LHCN-M2 (cell line): ENCODE data around the gene TMEM62. TPM values are rescaled to one million over a fixed set of nuclear protein-coding genes. Genes with fewer than 3 reads are reported as not detected.
"Not testable (repeated sequence)": the region's sequence is repeated elsewhere in the genome, so short reads cannot be mapped to it uniquely, and the experiment has no call there.

Experiments
- DNase-seq: peaks from one replicate; pipeline ENCODE4 v3.0.0-alpha.2; 2012; ENCODE audit warnings: low read depth
- total RNA-seq: library from RNA; depleted of rRNA; stranded (reverse); fragments of >200 nt; gene quantifications from 2 replicates; pipeline ENCODE4 v1.2.3, GENCODE V29; 2014

TMEM62 gene
- total RNA-seq, 1 experiment from 2014 or later, result 5.2 TPM

DNA sequence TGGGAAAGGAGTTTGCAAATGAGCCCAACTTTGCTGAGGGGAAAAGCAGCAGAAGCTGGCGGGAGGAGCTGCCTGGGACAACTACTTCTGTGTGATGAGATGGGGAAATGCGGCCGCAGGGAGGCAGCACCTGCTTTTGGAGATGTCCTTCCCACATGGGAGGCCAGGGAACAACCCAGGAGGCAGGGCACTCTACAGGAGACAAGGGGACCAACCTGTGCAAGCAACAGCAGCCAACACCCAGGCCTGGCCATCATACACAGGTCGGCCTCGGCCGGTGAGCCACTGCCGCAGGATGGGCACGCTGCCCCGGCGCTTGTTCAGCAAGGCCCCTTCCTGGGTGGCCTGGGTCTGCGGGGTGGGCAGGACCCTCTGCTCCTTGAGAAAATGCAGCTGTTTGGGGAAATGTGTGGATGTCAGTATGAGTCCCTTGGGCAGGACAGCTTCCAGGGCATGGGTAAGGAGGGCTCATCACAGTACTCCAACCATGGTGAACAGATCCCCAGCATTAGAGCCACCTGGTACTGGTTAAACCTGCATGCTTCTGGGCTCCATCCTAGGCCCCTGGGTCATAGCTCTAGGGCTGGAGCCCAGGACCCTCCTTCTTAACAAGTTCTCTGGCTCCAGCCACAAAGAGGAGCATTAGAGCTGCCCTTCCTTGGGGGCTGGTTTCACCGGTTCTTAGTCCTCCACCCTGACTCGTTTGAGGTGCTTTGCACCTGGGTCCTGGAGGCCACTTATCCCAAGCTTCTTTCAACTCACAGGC lies 75.9 kb downstream of the TMEM62 start:
- DNase-seq, result no peak

DNA sequence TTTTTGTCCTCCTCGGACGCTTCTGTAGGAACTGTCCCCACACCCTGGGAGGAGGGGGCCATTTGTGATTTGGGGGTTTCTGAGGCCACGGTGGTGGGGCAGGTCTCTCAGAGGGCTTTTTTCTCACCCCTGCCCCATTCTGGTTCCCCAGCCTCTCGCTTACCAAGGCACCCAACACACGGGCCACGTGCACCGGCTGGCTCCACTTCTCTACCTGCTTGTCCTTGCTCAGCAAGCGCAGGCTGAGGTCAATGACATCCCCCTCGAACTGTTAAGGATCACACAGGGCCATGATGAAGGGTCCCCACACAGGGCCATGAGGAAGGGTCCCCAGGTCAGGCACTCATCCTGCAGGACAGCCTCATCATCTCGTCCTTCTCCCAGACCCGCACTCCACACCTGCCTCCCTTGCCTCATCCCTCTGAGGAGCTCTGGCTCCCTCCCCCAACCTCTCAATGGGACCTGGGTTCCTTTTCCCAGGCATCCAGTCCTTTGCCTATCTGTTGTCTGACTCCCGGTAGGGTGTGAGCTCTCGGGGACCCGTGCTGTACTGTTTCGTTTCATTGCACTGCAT lies 76.9 kb downstream of the TMEM62 start:
- DNase-seq, result no peak

- no peak for DNase-seq
These were observed 77.4 kb downstream of the TMEM62 start for GRCh38 chr15:43210807-43211206.

DNA sequence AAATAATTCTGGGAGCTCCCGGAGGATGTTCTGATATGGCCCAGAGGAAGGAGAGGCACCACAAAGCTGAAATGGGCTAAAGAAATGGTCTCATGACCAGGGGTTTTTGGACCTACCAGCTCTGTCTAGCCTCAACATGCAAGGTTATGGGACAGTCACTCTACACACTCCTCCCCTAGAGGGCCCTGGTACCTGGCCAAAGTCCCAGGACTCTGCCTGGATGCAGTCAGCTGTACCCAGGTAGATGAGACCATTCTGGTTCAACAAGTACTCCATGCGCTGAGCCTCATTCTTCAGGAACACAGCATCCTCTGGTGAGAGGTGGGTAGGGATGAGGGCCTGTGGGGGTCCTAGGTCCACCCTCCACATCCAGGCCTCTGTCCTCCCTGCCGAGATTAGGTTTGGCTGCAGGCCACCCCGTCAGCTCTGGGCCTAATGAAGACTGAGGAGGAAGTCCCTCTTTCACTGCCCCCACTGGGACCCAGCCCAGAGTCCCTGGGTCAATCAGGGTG lies 77.9 kb downstream of the TMEM62 start:
- no peak for DNase-seq

DNA sequence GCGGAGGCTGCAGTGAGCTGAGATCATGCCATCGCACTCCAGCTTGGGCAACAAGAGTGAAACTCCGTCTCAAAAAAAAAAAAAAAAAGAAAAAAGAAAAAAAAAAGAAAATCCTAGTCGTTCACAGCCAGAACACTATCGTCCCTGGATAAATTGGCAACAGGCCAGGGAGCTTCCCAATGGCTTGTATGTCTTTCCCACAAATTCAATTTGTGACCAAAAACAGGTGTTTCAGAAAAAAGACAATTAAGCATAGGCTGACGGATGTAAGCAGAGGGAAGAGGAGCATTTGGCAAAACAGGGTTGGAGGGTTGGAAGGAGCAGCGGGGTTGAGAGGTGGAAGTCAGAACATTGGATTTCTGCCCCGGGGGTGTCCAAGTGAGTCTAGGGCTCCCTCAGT lies 78.9 kb downstream of the TMEM62 start:
- DNase-seq, result peak; percentile 11

GRCh38 chr15:43212951-43213350 lies 79.6 kb downstream of the TMEM62 start:
- DNase-seq, result no peak

DNA sequence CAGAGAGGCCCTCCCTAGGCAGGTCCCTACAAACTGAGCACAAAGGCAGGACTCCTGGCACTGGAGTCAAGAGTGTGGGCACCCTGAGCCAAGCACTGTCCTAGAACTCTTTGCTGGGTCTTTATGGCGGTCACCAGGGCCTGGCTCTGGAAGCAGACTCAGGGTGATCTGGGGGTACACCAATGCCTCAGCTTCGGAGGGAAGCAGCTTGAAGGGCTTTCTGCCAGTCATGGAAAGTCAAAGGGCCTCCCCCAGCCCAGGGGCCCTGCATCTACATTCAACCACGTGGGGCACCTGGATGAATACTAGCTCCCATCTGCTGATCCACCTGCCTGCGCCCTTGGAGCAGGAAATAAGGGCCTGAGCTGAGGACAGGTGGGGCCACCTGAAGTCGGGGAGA lies 80.1 kb downstream of the TMEM62 start:
- no peak for DNase-seq

- DNase-seq, result no peak
These were observed 80.8 kb downstream of the TMEM62 start for GRCh38 chr15:43214169-43214568.

GRCh38 chr15:43214592-43215295 lies 81.4 kb downstream of the TMEM62 start:
- DNase-seq, result no peak

DNA sequence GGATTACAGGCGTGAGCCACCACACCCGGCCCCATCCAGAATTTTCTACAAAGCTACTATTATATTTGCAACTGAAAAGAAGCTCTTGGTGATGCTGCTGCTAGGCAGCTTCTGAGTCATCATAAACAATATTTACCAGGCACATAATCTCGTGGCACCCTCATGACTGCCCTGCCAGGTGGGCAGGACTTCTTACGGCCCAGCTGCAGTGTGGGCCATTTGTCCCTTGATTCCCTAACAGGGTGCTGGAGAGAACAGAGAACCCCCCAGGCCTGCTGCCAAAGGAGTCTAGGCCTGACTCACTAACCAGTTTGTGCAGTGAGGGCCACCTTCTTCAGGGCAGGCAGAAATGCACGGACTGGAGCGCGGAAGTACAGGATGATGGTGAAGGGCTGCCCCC lies 82.6 kb downstream of the TMEM62 start:
- DNase-seq, result peak; percentile 48

DNA sequence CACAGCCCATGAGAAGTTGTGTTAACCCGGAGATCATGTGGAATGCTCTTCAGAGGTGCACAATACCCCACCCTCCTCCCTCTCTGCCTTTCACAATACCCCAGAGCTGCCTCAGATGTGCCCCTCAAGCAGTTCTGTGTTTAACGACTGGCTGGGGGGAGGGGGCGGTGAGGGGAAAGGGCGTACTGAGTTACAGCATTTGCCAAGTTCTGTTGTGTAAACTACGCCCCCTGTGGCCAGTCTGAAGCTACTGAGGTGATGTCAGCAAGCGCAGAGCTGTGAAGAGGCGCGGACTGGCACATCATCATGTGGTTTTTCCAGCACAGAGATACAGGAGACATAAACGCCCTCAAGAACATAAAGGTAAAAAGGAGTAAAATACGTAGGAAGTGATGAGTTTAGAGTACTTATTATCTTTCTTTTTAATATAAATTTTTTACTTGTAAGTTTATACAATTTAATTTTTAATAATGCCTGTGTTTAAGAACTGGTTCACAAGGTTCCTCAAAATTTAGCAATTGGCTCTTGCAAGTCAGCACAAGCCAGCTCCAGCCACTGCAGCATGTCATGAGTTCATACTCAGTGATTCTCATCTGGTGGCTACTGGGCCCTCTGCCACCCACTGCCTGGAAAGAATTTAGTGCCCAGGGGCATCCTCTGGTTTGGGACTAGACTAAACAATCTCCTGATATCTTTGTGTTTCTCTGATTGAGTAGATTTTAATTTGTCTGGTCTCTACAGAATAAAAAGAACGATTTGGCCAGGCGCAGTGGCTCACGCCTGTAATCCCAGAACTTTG lies 85.7 kb downstream of the TMEM62 start:
- peak; percentile 5 for DNase-seq

GRCh38 chr15:43219929-43220928 lies 86.8 kb downstream of the TMEM62 start:
- DNase-seq, result no peak

DNA sequence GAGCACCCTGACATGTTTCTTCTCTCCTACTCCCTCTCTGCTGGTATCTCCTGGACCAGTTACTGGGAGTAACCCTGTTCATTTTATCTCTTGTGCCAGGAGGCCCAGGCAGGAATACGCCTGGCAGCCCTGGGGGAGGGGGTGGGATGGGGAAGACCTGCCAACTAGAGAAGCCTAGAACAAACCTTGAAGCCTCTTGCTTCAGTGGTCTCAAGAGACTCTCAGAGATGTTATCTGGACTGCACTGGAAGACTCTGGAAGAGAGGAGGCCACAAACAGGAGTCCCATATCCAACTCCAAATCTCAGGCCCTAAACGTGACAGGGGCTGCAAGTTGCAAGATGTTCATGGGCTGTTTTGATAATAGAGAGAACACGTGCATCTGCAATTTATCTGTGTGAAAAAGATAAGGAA lies 87.6 kb downstream of the TMEM62 start, which contains the start of gene EPB42:
Gene EPB42, minus strand, starts transcription at position 28 of the 413 bp plus-strand sequence. CDS start 193 bp downstream, outside the sequence.
- DNase-seq, result no peak

DNA sequence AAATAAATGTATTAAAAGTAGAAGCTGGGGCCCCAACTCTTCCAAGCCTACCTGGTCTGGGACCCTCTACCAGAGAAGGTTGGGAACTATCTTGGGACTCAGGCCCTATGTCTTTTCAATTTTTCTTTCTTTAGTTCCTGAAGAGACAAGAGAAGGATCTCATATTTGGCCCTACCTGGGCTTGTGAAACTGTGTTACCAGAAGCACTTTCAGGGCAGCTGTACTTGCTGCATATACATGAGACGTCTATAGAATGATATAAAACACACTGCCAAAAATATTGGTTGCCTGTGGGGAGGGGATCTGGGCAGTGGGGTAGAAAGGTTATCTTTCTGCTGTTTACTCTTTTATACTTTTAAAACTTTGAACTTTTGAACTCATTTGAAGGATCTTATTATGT lies 88.0 kb downstream of the TMEM62 start:
- DNase-seq, result no peak

GRCh38 chr15:43225201-43225949 lies 92.0 kb downstream of the TMEM62 start:
- peak; percentile 52 for DNase-seq

GRCh38 chr15:43225950-43226255 lies 92.5 kb downstream of the TMEM62 start:
- DNase-seq, result not testable (repeated sequence)

GRCh38 chr15:43226436-43227305 lies 93.3 kb downstream of the TMEM62 start:
- DNase-seq, result no peak

GRCh38 chr15:43229977-43230376 lies 96.6 kb downstream of the TMEM62 start:
- DNase-seq, result no peak

GRCh38 chr15:43230640-43231115 lies 97.3 kb downstream of the TMEM62 start:
- DNase-seq, result no peak
